ENCODE results near the gene GORAB.

The GORAB gene

DNA sequence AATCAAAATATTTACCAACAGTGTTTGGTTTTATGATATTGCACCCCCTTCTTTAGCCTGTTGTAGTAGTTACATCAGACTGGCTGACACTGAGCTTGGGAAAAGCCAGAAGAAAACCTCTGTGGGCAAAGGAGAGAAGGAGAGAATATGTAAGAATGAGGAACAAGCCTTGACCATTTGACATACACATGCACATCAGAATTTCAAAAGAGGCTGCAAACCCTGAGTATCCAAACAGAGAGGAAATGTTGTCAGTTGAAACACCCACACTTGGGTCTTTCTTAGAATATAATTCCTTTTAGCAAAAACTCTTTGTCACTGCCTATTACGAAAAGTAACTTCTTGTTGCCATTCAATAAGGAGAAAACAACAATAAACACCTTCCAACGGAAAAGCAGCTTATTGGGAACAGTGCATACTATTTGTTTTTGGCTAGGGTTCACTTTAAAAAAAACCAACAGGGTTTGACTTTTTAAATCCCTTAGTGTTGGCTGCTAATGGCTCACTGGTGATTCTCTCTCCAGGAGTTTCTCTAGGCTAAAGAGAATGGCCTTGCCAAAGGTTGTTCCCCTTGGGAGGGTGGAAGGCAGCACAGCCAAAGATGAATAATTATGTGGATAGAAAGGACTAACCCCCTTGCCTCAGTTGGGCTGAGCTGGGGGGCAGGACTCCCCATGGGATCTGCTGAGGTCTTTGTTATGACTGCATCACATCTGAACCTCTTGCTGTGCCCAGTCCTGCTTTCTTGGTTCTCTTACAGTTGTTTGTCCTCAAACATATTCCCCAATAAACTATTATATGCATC lies 48.9 kb downstream of the GORAB start:
- H3K4me3 ChIP-seq (ENCODE audit: low read length) = no peak overlapping the region
- no peak overlapping the region for H3K27ac ChIP-seq (ENCODE audit: low read depth, low read length)
- no peaks in the 10 kb centered on the region for H3K4me1 ChIP-seq (ENCODE audit: control insufficient read depth, insufficient read depth, low read length)
- H3K9ac ChIP-seq (ENCODE audit: low read length) = no peak overlapping the region
- no peaks in the 10 kb centered on the region for H3K27me3 ChIP-seq (ENCODE audit: control insufficient read depth, insufficient read depth, low read length)
- no peaks in the 10 kb centered on the region for H3K36me3 ChIP-seq (ENCODE audit: control insufficient read depth, insufficient read depth, low read length)

DNA sequence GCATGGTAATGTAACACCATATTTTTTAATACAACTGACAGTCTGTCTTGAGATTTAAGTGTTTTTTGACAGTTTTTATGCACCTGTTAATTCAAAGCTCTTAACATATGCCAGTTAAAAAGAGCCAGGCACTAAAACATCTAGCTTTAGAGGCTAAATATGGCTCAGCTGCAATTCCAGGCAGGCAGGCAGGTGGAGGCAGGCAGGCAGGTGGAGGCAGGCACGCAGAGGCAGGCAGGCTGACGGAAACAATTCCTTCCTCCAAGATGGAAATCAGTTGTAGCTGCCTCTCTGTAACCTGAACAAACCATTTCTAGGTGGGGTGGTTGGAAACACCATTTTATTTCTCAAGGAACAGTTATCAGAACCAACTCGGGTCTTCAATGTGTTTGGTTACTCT lies 51.2 kb downstream of the GORAB start:
- Histone ChIP-seq H3K4me1 (ENCODE audit: control insufficient read depth, insufficient read depth, low read length) (no peaks in the 10 kb centered on the region), H3K9ac (ENCODE audit: low read length) (no peak overlapping the region), H3K36me3 (ENCODE audit: control insufficient read depth, insufficient read depth, low read length) (no peaks in the 10 kb centered on the region), H3K27ac (ENCODE audit: low read depth, low read length) (no peak overlapping the region), H3K4me3 (ENCODE audit: low read length) (no peak overlapping the region), H3K27me3 (ENCODE audit: control insufficient read depth, insufficient read depth, low read length) (no peaks in the 10 kb centered on the region)

DNA sequence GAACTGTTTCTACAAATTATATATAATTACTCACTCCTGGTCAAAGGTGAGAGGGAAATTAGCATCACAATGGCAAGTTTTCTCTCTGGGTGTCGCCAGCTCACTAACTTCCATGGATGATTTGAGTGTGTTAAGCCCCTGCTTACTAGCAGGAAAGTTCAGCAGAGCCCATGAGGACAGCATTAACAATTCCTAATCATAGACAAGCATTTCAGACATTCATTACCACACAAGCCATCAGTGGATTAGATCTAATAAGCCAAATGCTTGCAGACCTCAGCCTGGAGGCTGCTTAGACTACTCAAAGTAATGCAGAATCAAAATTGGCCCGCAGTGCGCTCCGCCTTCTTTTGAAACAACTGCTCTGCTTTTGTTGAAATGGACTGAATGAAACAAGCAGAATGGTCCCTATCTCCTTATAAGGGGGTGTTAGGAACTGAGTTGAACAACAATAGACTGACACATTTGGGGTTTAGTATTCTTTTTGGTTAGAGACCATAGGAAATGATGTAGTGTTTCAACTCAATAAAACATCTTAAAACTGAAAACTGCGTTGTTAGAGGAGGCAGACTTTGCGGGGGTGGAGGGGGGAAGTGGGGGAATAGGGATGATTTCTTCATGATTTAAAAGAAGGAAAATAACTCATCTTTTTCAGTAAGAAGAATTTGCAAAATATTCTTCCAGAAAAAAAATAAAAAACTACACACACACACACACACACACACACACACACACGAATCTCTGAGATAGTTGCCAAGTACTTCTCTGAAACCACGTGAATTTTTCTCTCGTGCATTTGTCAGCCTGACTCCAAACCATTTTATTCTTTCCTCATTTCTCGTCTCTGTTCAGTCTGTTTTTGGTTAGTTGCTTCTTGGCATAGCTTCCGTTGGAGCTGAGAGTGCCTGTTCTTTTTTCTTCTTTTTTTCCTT lies 54.6 kb downstream of the GORAB start:
- Histone ChIP-seq H3K27me3 (ENCODE audit: control insufficient read depth, insufficient read depth, low read length) (no peaks in the 10 kb centered on the region), H3K4me3 (ENCODE audit: low read length) (no peak overlapping the region), H3K36me3 (ENCODE audit: control insufficient read depth, insufficient read depth, low read length) (no peaks in the 10 kb centered on the region), H3K9ac (ENCODE audit: low read length) (no peak overlapping the region), H3K4me1 (ENCODE audit: control insufficient read depth, insufficient read depth, low read length) (no peaks in the 10 kb centered on the region), H3K27ac (ENCODE audit: low read depth, low read length) (no peak overlapping the region)

DNA sequence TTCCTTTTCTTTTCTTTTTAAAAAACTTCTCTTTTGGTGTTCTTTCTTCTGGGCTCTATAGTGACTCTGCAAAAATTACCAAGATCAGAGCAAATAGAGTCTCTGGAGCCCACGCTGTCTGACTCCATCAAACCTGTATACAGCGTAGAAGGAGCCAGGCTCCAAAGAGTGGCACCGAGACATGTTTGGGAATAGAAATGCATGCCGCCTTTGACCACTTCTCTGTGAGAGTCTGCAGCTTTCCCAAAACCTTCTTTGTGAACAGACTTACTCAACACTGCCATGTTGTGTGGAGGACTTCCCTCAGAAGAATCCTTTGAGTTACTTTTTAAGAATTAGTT lies 55.3 kb downstream of the GORAB start:
- Histone ChIP-seq H3K4me3 (ENCODE audit: low read length) (no peak overlapping the region), H3K27ac (ENCODE audit: low read depth, low read length) (no peak overlapping the region), H3K27me3 (ENCODE audit: control insufficient read depth, insufficient read depth, low read length) (no peaks in the 10 kb centered on the region), H3K9ac (ENCODE audit: low read length) (no peak overlapping the region), H3K36me3 (ENCODE audit: control insufficient read depth, insufficient read depth, low read length) (no peaks in the 10 kb centered on the region), H3K4me1 (ENCODE audit: control insufficient read depth, insufficient read depth, low read length) (no peaks in the 10 kb centered on the region)

DNA sequence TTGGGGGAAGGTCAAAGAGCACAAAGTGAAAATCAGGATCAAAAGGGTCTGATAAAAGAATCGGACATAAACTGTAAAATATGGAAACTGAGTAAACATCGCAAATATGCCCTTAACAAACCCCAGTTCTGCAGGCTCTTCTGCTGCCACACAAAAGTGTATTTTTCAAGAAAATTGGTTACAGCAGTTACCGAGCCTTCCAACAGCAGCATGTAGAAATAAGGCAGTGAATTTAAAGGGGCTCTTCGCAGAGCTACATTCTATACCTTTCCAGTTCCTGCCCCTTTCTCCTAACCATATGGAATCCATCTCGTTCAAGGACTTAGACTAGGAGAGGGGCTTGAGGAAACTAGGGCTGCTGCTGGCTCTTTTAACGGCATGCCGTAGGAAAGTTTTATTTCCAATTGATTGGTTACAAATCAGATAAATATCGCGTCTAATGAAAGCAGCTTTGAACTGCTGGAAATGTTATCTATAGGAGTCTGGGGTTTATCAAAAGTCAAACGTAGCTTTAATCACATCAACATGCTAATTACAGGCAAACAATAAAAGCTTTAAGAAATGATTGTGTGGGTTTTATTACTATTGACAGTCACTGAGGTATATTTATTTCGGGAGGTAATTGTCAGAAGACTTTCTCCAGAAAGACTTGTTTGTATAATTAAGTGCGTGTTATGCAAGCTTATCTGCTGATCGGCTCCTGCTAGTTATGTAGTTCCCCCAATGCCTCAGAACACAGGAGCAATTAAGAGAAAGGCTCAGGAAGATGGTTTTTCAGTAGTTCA lies 59.1 kb downstream of the GORAB start:
- Histone ChIP-seq H3K4me1 (ENCODE audit: control insufficient read depth, insufficient read depth, low read length) (no peaks in the 10 kb centered on the region), H3K4me3 (ENCODE audit: low read length) (no peak overlapping the region), H3K9ac (ENCODE audit: low read length) (no peak overlapping the region), H3K27me3 (ENCODE audit: control insufficient read depth, insufficient read depth, low read length) (no peaks in the 10 kb centered on the region), H3K36me3 (ENCODE audit: control insufficient read depth, insufficient read depth, low read length) (no peaks in the 10 kb centered on the region), H3K27ac (ENCODE audit: low read depth, low read length) (no peak overlapping the region)

DNA sequence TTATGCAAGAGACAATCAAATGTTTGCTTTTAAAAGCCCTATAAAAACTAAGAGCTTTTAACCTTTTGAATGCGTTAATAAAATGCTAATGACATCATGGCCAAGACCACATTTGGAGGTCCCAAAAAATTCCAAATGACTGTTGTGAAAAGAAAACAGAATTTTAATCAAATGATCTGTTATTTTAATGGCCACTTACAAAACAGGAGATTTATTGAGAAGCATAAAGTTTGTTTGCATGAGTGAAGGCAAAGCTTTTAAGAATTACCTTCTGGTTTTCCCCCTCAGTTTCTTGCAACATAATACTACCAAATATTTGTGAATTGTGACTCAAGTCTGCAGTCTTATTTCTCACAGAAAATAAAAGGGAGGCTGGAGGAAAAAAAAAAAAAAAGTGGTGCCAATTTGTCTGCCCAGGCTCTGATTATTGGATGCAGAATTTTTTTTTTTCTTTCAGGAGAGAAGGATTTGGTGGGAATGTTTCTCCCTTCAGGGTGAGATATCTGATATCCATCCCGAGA lies 60.7 kb downstream of the GORAB start:
- no peak overlapping the region for H3K4me3 ChIP-seq (ENCODE audit: low read length)
- H3K27ac ChIP-seq (ENCODE audit: low read depth, low read length) = no peak overlapping the region

DNA sequence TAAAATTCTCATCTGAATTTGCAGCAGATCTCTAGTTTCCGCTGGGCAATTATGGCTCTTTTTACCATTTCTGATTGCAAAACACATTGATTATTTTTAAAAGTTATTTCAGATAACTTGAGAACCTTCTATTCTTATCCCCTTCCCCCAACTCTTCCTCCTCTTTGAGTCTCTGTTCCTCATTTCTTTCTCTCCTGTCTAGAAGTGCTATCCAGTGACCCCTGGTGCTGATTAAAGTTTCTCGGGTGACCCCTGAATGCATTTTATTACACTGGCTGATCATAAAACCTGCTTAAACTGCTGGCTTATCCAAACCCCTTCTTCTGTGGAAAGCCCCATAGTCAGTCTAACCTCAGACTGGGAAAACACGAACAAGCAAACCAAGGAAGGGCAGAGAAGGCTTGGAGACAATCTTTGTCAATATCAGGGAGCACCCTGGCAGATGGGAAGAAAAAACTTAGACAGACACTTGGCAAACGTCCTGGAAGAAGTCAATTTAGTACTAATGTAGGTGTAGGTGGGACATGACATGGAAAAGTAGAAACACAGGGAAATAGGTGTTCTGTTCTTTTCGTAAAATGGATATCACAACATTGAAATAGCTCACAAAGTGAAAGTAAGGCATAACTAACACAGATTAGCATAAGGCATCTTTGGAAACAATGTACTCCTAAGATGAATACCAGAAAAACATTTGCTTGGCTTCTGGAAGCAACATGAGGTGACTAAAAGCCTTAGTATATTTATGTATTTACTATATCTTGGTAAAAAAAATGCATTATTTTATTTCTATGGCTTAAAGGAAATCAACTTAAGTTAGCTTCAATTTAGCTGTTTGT lies 61.4 kb downstream of the GORAB start:
- H3K4me3 ChIP-seq (ENCODE audit: low read length) = no peak overlapping the region

More for the DNA sequence above, 60.7 kb downstream of the GORAB start:
- H3K27me3 ChIP-seq (ENCODE audit: control insufficient read depth, insufficient read depth, low read length) = no peaks in the 10 kb centered on the region
- H3K9ac ChIP-seq (ENCODE audit: low read length) = no peak overlapping the region
- H3K36me3 ChIP-seq (ENCODE audit: control insufficient read depth, insufficient read depth, low read length) = no peaks in the 10 kb centered on the region
- no peaks in the 10 kb centered on the region for H3K4me1 ChIP-seq (ENCODE audit: control insufficient read depth, insufficient read depth, low read length)

DNA sequence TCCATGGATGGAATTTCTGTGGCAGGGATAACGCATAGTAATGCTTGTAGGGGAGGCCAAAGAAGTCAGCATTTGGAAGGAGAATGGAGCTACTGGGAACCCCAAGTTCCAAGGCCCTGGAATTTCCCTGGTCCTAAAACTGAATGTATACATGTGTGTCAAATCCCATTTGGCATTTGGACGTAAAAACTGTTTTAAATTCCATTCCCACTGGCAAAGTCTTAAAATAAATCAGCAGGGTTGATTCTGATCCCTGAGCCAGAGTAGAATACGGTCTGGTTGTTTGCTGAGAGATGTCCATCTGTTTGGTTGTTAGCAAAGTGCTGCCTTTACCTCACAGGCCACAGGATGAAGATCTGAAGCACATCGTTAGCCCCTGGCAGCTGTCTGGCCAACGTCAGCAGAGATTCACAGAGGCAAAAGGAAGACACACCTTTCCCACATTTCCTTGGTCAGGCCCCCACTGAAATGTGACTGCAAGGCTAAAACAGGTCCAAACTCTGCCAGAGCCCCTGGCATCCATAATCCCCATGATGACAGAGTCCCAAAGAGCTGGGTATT lies 62.2 kb downstream of the GORAB start:
- Histone ChIP-seq H3K36me3 (ENCODE audit: control insufficient read depth, insufficient read depth, low read length) (no peaks in the 10 kb centered on the region), H3K27me3 (ENCODE audit: control insufficient read depth, insufficient read depth, low read length) (no peaks in the 10 kb centered on the region), H3K9ac (ENCODE audit: low read length) (no peak overlapping the region), H3K27ac (ENCODE audit: low read depth, low read length) (no peak overlapping the region), H3K4me3 (ENCODE audit: low read length) (no peak overlapping the region), H3K4me1 (ENCODE audit: control insufficient read depth, insufficient read depth, low read length) (no peaks in the 10 kb centered on the region)

More for the DNA sequence above, 61.4 kb downstream of the GORAB start:
- Histone ChIP-seq H3K27me3 (ENCODE audit: control insufficient read depth, insufficient read depth, low read length) (no peaks in the 10 kb centered on the region), H3K9ac (ENCODE audit: low read length) (no peak overlapping the region), H3K27ac (ENCODE audit: low read depth, low read length) (no peak overlapping the region), H3K4me1 (ENCODE audit: control insufficient read depth, insufficient read depth, low read length) (no peaks in the 10 kb centered on the region), H3K36me3 (ENCODE audit: control insufficient read depth, insufficient read depth, low read length) (no peaks in the 10 kb centered on the region)

DNA sequence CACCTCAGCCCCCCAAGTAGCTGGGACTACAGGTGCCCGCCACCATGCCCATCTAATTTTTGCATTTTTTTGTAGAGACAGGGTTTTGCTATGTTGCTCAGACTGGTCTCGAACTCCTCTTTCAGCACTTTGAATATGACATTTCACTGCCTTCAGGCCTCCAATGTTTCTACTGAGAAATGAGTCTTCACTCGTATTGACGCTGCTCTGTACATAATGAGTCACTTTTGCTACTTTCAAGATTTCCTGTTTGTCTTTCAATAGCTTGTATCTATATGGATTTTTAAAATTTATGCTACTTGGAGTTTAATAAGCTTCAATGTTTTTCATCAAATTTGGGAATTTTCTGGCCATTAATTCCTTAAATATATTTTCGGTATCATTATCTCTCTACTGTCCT lies 64.7 kb downstream of the GORAB start:
- H3K4me3 ChIP-seq (ENCODE audit: low read length) = no peak overlapping the region
- no peaks in the 10 kb centered on the region for H3K36me3 ChIP-seq (ENCODE audit: control insufficient read depth, insufficient read depth, low read length)
- no peaks in the 10 kb centered on the region for H3K27me3 ChIP-seq (ENCODE audit: control insufficient read depth, insufficient read depth, low read length)
- H3K9ac ChIP-seq (ENCODE audit: low read length) = no peak overlapping the region
- H3K4me1 ChIP-seq (ENCODE audit: control insufficient read depth, insufficient read depth, low read length) = no peaks in the 10 kb centered on the region
- H3K27ac ChIP-seq (ENCODE audit: low read depth, low read length) = no peak overlapping the region

DNA sequence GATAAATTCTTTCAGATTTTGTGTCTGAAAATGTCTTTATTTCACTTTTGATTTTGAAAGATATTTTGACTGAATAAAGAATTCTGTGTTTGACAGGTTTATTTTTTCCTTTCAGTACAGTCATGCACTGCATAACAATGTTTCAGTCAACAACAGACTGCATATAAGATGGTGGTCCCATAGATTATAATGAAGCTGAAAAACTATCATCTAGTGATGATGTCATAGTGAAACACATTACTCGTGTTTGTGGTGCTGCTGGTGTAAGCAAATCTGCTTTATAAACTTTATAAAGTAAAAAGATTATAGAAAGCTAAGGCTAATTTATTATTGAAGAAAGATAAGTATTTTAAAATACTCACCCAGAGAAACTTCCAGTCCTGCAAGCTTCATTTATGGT lies 66.7 kb downstream of the GORAB start:
- H3K36me3 ChIP-seq (ENCODE audit: control insufficient read depth, insufficient read depth, low read length) = no peaks in the 10 kb centered on the region

DNA sequence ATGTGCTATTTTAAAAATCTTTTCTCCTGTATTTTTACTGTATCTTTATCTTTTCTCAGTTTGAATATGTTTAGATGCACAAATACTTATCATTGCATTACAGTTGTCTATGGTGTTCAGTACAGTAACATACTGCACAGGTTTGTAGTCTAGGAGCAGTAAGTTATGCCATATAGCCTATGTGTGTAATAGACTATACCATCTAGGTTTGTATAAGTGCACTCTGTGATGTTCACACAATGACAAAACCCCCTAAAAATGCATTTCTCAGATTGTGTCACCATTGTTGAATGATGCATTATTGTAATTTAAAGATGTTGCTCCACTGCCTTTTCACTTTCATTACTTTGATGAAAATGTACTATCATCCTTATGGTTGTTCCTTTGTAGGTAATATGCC lies 67.1 kb downstream of the GORAB start:
- no peak overlapping the region for H3K9ac ChIP-seq (ENCODE audit: low read length)
- no peaks in the 10 kb centered on the region for H3K27me3 ChIP-seq (ENCODE audit: control insufficient read depth, insufficient read depth, low read length)
- H3K4me1 ChIP-seq (ENCODE audit: control insufficient read depth, insufficient read depth, low read length) = no peaks in the 10 kb centered on the region
- no peaks in the 10 kb centered on the region for H3K36me3 ChIP-seq (ENCODE audit: control insufficient read depth, insufficient read depth, low read length)
- no peak overlapping the region for H3K4me3 ChIP-seq (ENCODE audit: low read length)
- no peak overlapping the region for H3K27ac ChIP-seq (ENCODE audit: low read depth, low read length)

More for the DNA sequence above, 66.7 kb downstream of the GORAB start:
- Histone ChIP-seq H3K27ac (ENCODE audit: low read depth, low read length) (no peak overlapping the region), H3K4me3 (ENCODE audit: low read length) (no peak overlapping the region), H3K4me1 (ENCODE audit: control insufficient read depth, insufficient read depth, low read length) (no peaks in the 10 kb centered on the region), H3K27me3 (ENCODE audit: control insufficient read depth, insufficient read depth, low read length) (no peaks in the 10 kb centered on the region), H3K9ac (ENCODE audit: low read length) (no peak overlapping the region)
